ENCODE measurements around the gene CX3CL1.
"Not testable (repeated sequence)": the region's sequence is repeated elsewhere in the genome, so short reads cannot be mapped to it uniquely, and the experiment has no call there.

The CX3CL1 gene

GRCh38 chr16:57358086-57358420, 14.2 kb upstream of the CX3CL1 start:
- no peak for DNase-seq

DNA sequence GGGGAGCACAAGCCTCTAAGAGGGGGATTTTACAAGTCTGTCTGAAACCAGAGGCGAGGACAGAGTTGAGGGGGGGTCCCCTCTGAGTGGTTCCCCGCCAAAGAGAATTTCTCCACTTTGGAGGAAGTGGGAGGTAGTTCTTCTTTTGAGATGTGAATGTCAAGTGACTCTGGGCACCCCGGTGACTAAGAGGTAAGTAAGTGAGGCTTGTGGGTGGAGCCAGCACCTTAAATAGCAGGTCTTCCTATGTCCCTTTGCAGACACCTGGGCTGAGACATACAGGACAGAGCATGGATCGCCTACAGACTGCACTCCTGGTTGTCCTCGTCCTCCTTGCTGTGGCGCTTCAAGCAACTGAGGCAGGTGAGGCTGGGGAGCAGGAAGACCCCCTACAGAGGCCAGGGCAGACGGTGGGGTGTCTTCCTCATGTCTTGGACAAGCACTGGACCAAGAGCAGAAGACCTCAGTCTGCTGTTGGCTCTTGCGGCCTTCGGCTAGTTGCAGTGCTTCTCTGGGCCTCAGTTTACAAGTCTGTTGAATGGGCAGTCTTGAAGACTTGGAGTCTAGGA, 13.7 kb upstream of the CX3CL1 start, which contains the start of gene CCL22:
CCL22 (plus strand) TSS at position 257 of the 569 bp plus-strand sequence; CDS start at position 291, 34 bp downstream.
- DNase-seq = no peak

DNA sequence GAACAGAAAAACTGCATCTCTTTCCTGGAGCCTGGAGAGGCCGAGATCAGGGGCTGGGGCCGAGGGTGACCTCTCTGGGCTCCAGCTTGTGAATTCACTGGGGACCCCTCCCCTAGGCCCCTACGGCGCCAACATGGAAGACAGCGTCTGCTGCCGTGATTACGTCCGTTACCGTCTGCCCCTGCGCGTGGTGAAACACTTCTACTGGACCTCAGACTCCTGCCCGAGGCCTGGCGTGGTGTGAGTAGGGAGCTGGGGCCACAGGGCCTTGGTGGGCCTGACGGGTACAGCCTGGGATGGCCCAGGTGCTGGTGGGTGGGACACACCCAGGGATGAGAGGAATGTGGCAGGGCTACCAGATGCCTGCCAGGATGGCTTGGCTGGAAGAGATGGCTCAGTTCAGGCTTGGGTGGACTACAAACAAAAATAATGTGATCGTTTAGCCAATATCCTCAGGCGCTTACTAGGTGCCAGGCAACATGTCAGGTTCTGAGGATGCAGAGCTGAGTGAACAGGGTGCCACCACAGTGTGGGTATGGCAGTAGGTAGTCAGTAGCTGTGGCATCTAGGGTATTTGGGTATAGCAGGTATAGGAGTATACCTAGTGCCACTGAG, 11.9 kb upstream of the CX3CL1 start:
- DNase-seq = no peak

- no peak for DNase-seq
These were observed 10.9 kb upstream of the CX3CL1 start for GRCh38 chr16:57361404-57361803.

- no peak for DNase-seq
These were observed 8.1 kb upstream of the CX3CL1 start for GRCh38 chr16:57364143-57364542.

GRCh38 chr16:57366544-57367040, 5.7 kb upstream of the CX3CL1 start:
- DNase-seq = no peak

DNA sequence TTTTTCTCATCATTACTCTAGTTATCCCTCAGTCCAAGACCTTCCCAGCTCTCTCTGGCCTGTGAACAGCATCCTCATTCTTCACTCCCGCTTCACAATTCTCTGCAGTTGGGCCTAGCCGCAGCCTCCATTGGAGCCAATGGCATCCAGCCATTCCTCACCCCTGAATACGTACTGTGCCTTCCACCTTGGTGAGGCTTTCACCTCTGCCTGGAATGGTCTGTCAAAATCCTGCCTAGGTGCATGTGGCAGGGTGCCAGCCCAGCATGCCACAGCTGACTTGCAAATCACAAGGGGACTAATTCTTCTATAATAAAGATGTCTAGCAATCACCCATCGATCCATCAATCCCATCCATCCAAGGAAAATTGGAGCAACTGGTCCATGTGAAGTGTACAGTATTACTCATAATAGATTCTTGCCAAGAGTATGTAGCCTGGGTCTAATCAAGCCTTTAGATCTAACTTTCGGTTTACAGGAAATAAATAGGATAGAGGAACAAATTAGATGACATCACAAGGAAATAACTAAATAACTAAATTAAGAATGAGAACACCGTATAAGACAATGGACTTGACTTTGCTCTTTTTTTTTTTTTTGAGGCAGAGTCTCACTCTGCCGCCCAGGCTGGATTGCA, 5.1 kb upstream of the CX3CL1 start:
- DNase-seq = no peak

- DNase-seq = no peak
These were observed 557 bp upstream of the CX3CL1 start for GRCh38 chr16:57371494-57372371.

- DNase-seq = no peak
These were observed 1.0 kb downstream of the CX3CL1 start for GRCh38 chr16:57373117-57373947.

GRCh38 chr16:57374067-57374534, 1.8 kb downstream of the CX3CL1 start:
- no peak for DNase-seq

DNA sequence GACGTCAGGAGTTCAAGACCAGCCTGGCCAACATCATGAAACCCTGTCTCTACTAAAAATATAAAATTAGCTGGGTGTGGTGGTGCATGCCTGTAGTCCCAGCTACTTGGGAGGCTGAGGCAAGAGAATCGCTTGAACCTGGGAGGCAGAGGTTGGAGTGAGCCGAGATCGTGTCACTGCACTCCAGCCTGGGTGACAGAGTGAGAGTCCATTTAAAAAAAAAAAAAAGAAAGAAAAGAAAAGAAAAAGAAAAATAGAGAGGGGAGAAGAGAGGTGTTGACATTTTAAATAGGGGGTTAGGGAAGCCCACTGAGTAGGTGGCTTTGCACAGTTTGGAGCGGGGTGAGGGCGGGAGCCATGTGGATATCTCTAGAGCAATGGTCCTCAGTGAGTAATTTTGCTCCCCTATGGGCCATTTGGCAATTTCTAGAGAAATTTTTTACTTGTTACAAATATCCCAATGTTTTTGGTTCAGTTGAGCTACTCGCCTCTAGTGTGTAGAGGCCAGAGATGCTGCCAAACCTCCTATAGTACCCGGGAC, 2.7 kb downstream of the CX3CL1 start:
- DNase-seq = not testable (repeated sequence)

DNA sequence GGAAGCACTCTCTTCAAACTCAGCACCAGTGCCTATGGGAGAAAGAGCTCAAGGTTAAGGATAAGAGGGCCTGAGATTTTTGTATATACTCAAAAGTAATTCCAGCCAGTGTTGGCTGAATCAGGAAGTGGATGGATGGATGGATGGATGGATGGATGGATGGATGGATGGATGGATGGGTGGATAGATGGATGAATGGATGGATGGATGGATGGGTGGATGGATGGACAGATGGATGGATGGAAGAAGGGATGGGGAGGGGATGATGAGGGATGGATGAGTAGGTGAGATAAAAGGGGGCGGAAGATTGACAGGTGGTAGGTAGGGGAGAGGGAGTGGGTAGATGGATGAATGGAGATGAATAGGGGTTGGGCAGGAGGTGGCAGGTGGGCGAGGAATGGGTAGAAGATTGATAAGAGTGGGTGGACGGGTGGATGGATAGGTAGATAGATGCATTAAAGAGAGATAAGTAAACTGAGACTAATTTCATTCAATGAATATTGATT, 4.1 kb downstream of the CX3CL1 start:
- DNase-seq = no peak

- DNase-seq = no peak
These were observed 5.0 kb downstream of the CX3CL1 start for GRCh38 chr16:57377080-57377841.

- no peak for DNase-seq
These were observed 7.3 kb downstream of the CX3CL1 start for GRCh38 chr16:57379579-57379978.

GRCh38 chr16:57380671-57381462, 8.6 kb downstream of the CX3CL1 start:
- no peak for DNase-seq

DNA sequence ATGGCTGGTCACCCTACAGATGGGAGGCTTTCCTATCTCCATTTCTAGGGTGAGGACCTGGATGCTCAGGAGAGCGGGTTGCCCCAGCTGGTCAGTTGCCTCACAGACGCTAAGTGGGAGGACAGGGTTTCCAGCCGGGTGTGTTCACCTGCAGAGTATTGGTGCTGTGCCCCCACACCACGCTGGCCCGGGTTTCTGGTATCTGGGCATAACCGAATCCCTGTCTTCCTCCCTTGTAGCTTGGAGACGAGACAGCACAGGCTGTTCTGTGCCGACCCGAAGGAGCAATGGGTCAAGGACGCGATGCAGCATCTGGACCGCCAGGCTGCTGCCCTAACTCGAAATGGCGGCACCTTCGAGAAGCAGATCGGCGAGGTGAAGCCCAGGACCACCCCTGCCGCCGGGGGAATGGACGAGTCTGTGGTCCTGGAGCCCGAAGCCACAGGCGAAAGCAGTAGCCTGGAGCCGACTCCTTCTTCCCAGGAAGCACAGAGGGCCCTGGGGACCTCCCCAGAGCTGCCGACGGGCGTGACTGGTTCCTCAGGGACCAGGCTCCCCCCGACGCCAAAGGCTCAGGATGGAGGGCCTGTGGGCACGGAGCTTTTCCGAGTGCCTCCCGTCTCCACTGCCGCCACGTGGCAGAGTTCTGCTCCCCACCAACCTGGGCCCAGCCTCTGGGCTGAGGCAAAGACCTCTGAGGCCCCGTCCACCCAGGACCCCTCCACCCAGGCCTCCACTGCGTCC, 9.7 kb downstream of the CX3CL1 start:
- DNase-seq = no peak

DNA sequence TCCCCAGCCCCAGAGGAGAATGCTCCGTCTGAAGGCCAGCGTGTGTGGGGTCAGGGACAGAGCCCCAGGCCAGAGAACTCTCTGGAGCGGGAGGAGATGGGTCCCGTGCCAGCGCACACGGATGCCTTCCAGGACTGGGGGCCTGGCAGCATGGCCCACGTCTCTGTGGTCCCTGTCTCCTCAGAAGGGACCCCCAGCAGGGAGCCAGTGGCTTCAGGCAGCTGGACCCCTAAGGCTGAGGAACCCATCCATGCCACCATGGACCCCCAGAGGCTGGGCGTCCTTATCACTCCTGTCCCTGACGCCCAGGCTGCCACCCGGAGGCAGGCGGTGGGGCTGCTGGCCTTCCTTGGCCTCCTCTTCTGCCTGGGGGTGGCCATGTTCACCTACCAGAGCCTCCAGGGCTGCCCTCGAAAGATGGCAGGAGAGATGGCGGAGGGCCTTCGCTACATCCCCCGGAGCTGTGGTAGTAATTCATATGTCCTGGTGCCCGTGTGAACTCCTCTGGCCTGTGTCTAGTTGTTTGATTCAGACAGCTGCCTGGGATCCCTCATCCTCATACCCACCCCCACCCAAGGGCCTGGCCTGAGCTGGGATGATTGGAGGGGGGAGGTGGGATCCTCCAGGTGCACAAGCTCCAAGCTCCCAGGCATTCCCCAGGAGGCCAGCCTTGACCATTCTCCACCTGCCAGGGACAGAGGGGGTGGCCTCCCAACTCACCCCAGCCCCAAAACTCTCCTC, 10.4 kb downstream of the CX3CL1 start:
- no peak for DNase-seq
